GM19468 (cell line): ENCODE results near the gene IL1RAPL1.

ENCODE experiments used
- ATAC-seq: cut with Tn5 transposase; IDR thresholded peaks from one replicate; pipeline ENCODE4 v1.9.1; 2021; ENCODE audit warnings: mild to moderate bottlenecking, moderate library complexity, moderate number of reproducible peaks; ENCODE audit not compliant: unreplicated experiment; ENCODE audit errors: extremely low read depth

Gene IL1RAPL1

DNA sequence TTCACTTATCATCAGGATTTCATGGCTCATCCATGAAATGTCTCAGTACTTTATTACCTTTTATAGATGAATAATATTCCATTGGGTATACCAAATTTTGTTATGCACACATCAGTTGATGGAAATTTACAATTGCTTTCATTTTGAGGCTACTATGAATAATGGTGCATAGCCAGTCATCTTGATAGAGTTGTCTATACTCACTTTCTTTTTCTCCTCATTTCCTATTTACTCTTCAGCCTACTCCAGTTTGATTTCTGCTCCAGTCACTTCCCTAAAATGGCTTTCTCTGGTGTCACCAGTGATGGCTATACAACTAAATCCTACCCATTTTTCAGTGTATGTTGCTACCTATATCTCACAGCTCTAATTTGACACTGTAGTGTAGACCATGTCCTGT is 884.6 kb downstream of the IL1RAPL1 start:
- ATAC-seq = no peak

DNA sequence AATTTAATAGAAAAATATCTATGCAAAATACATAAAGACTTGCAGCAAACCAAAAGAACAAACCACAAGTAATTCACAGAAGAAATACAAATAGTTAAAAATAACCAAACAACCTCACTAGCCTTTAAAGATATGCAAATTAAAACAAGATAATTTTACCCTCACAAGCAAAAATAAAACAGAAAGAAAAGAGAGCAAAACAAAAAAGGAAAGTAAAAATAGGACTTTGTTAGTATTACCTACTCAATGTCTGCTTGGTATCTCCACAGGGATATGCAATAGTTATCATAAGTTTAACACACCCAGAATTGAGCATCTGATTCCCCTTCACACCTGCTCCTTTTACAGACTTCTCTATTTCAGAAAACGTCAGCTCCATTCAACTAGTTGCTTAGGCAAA is 890.6 kb downstream of the IL1RAPL1 start:
- peak; percentile 15 for ATAC-seq

DNA sequence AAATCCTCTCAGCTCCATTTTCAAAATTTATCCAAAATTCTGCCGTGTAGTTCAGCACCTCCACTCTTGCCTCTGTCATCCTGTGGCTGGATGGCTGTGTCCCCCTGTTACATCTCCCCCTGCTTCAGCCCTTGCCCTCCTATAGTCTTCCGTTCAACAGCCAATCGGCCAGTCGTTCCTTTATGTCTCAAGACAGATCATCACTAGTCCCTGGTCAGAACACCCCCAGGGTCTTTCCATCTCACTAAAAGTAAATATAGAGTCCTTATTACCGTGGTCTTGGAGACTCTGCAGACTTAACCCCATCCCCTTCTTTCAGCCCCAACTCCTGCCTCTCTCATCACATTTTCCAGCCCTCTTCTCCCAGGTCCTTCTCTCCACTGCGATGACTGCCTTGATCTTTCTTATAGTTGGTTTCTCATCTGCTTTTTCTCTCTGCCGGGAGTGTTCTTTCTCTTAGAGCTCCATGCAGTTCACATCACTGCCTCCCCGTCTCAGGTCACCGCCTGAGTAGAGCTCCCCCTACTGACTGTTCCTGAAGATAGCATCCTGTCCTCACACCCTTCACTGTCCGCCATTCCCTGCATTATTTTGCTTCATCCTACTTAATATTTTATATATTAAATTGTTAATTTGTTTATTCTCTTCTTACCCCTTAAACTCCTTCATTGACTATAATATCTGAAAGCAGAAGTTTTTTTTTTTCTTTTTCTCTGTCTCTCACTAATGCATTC is 891.3 kb downstream of the IL1RAPL1 start:
- peak; percentile 89 for ATAC-seq

DNA sequence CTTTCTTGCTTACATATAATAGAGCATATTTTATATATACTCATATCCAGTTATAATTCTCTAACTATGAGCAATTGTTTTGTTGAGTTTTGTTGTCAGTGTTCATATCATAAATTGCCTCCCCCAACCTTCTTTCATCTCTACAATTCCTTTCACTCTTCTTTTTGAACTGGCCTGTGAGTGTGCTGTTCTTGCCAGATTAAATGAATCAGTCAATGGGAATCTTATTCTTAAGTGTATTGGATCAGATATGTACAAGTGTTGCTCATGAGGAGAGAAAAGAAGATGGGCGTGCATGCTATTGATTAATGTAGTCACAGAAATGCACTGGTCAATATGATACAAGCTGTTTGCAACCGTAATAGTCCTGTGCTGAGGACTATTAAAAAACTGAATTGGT is 900.0 kb downstream of the IL1RAPL1 start:
- no peak for ATAC-seq

DNA sequence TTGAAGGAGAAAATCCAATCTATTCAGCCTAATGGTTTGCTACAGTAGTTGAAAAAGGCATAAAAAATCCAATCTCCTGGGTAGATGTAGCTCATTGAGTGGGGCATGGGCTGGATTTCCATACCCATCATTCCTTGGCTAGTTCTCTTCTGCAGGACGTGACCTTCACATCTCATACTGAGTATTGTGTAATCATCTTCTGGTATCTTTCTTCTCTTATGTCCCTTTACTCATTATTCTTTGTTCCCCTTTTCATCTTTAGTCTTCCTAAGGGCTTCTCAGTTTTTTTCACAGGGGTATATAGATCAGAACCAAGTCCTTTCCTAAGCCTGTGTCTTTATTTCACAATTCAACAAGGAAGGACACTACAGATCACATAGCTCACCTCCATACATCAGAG is 900.5 kb downstream of the IL1RAPL1 start:
- ATAC-seq = no peak

DNA sequence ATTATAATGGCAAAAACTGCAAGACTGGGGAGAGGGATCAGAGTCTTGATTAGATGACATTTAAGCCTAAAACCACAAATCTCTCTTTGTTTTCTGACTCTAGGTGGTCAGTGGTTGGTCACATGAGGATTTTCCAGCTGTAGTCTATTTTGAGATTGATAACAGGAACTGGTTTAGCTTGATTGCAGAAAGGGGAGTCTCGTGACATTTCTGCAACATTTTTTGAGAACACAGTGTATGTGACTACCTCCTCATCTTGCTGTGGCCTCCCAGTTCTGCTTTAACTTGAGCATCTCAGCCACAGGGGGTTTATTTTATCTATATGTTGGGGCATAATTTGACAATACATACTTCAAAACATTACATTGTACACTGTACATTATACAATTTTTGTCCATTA is 901.7 kb downstream of the IL1RAPL1 start:
- no peak for ATAC-seq

DNA sequence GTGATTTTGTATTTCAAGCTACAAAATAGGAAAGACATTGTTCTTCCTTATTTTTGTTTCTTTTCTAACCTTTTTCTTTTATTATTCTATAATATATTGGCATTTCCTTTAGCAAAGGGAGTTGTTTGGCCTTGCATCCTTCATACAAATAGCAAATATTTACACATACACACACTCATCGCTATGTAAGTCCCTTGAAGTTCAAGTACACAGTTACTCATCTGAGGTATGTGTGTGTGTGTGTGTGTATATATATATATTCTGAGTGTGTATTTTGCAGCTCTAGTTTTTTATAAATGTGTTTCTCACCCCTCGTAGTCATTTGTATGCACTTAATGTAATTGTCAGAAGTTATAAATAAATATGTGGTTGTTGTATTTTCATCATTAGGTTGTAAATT is 903.4 kb downstream of the IL1RAPL1 start:
- no peak for ATAC-seq

DNA sequence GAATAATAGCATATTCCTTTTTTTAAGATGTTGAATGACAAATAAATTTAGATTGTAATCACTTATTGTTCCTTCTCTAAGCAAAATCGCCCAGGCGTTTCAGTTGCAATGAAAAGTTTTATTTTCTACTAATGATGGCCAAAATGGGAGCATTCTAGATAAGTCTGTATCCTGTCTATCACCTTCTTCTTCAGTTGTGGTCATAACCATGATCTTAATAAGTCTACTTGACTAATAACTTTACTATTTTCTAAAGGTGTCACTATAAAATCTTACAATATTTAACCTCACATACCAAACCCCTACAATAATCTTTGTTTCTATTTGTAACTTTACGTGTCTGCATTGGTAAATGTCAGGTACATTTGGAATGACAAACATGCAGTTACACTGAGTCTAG is 904.4 kb downstream of the IL1RAPL1 start:
- ATAC-seq = no peak

DNA sequence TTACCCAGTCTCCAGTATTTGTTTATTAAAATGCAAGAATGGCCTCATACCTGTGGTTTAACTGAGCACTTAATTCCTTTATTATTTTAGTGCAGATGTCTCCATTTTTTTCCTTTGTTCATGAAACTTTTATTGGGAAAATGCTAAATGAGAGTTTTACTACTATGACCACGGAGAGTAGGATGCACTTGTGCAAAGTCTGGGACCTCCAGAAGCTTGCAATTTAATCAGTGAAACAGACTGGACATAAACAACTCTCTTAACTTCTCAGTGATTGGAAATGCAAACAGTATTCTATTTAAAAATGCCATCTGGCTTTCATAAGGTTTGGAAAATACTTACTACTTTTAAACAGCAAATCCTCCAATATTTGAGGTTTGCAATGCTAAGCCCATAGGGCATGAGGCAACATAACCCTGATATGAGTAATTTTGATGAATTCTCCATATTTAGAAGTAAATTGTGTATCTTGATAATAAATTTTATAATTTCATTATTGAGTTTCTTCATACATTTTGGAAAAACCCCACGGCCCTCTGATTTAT is 909.5 kb downstream of the IL1RAPL1 start:
- ATAC-seq = no peak

DNA sequence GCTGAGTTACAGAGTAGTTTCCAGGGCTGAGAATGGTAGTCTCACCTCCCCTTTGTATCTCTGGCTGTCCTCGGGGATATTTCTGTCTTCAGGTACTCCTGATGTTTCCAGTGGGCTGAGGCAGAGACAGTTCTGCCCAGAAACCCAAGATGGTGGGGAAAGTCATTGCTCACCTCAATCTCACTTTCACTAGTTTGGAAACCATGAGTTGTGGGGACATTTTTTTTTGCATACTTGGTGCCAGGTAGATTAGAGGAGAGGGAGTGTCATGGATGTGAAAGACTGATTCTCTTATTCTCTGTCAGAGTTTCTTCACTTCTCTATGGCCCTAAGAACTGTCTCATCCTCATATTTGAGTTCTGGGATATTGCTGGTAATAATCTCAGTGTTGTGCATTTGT is 919.5 kb downstream of the IL1RAPL1 start:
- no peak for ATAC-seq

DNA sequence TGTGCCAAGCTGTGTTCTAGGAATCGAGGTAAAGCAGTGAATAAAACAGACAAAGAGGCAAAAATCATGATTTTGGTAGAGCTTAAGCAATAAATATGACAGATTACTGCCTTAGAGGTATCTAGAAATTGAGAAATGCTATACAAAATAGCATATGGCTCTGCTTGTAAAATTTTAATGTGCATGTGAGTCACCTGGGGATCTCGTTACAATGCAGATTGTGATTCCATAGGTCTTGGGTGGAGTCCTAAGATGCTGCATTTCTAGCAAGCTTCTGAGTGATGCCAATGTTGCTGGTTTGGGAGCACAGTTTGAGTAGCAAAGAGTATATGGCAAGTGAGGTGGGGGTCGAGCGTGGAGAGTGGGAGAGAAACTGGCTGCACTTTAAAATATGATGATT is 930.9 kb downstream of the IL1RAPL1 start:
- ATAC-seq = no peak

DNA sequence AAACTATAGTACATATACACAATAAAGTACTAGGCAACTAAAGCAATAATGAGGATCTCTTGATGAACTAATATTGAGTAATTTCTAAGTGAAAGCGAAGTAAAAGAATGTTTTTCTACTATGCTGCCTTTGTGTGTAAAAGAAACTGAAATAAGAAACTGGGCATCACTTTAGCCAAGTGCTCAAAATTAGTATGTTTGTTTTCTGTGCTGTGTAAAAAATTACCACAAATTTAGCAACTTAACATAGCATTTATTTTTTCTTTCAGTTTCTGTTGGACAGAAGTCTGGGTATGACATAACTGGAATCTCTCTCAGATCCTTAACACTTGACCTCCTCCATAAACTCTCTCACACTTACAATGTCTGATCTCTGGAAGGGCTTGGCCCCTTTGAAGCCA is 941.0 kb downstream of the IL1RAPL1 start:
- peak; percentile 82 for ATAC-seq

DNA sequence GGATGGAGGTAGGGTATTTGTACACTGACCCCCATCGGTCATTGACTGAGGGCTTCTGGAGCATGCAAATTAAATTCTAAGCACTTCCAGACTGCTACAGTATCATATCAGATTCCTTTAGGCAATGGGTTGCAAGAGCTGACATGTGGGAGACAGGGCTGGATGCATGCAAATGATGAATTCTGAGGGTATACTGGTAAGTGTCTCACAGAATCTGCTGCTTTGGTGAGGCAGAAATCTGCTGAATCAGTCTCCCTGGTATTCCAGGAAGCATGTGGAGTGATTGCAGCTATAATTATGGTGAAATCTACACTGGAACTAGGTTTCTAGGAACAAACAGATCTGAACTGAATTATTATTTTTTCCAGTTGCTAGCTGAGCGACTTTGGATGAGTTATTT is 943.3 kb downstream of the IL1RAPL1 start:
- no peak for ATAC-seq

DNA sequence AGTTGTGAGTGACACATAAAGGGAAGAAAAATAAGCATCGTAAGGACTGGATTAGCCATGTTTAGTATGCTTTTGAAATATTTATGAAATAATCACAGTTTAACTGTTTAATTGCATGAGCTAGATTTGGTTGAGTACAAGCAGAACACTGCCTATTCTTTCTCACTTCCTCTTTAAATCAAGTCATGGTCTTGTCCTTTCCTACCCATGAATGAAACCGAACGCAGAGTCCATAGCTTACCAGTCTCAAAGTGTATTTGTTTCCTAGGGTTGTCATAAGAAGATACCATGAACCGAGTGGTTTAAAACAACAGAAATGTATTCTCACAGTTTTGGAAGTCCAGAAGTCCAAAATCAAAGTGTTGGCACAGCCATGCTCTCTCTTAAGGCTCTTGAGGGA is 944.1 kb downstream of the IL1RAPL1 start:
- ATAC-seq = peak; percentile 57

DNA sequence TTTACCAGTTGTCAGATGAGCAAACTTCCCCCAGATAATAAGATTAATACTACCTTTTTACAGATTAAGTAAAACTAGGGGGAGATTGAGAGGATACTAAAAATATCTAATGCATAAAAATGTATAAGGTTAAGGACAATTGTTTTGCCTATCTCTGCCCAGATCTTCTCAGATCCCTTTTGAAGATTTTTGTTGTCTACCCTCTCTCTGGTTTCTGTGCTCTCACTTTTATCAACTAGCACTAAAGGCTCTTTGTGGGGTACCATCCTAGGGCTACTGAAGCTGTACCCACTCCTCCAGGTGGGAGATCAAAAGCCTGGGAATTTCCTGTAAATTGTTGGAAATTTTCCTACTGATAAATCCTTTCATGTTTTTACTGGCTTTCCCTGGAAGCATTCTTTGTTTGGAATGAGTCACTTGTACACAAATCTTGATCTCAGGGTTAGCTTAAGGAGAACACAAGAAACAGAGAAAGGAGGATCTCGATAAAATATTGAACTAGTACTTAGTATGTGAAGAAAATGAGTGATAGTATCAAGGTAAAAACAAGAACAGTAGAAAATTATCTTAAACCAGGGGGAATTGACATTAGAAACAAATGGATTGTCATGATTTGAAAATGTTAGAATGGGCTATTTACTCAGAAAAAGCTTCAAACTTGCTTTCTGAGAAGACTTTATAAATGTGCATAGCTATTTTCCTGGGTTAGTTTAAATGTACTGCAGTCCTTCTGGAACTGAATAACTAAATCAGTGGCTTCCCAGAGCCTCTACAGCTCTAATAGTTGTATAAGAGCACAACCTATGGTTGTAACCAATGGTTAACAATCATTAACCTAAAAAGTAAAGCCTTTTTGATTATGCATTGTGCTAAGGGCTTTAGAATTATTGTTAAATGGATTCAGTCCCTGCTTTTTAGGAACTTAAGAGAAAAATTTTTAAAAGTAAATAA is 948.2 kb downstream of the IL1RAPL1 start:
- ATAC-seq = no peak

DNA sequence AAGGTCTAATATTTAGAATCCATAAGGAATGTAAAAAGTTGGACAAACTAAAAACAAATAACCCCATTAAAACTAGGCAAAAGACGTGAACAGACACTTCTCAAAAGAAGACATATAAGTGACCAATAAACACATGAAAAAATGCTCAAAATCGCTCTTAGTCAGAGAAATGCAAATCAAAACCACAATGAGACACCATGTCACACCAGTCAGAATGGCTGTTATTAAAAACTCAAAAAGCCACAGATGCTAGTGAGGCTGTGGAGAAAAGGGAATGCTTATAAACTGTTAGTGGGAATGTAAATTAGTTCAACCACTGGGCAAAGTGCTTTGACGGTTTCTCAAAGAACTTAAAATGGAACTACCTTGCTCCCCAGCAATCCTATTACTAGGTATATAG is 953.8 kb downstream of the IL1RAPL1 start:
- no peak for ATAC-seq

DNA sequence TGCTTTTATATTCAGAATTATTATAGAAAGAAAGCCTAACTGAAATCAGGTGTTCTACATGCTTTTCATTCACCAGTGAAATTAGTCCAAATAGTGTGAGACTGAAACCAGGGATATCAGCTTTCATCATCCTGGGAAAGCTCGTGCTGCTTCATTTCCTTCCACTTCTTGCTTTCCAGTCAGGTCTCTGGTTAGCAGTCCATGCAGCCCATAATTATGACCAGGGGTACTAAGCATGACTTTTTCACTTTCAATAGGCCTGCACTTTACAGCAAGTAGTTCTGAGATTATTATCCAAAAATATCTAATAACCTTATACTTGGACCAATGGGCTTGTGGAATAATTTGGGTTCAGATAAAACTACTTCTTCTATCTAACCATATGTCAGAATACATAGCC is 954.9 kb downstream of the IL1RAPL1 start:
- ATAC-seq = no peak

DNA sequence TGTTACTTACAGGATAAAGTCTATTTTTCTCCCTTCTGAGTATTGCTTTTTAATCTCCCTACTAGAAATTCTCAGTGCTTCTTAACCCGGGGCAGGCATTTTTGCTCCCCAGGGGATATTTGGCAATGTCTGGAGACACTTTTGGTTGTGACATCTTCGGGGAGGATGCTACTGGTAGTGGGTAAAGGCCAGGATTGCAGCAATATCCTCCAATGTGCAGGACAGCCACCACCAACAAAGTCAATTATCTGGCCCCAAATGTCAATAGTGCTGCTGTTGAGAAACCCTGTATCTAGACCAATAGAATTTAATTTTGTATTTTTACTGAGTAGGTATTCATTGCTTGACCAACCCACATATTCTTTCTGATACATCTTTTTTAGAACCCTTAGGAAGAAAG is 958.6 kb downstream of the IL1RAPL1 start:
- ATAC-seq = no peak

DNA sequence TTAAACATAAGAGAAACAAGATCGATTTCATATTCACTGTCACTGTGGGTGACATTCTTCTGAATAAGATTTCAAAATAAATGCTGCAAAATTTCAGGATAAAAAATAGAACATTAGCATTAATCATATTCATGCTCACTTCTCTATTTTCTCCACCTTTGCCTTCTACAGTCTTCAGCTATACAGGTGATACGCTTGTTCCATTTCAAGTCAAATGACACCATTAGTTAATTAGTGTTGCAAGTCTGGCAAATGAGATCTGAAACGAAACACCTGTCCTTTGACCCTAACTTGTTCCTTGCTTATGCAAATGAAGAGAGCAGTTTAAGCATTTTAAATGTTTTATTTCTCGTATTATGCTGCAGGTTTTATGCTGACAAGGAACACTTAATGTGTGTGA is 960.6 kb downstream of the IL1RAPL1 start:
- ATAC-seq = no peak

DNA sequence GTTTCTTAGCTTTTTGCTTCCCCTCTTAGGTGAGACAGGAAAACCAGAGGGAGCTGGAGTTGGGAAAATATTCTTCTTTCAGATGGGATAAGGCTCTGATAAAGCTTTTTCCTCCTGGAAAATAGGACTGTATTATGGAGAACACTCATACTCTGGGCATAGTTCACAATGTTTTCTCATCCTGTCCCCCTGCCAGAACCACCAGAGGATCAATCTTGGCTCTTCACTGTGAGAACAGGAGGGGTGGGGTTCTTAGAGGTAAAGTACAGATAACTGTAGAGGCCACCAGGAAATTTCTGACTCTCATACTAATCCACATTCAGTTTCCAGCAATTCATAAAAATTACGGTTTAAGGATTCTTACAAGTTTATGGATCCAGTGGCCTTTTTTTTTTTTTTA is 966.3 kb downstream of the IL1RAPL1 start:
- ATAC-seq = no peak

DNA sequence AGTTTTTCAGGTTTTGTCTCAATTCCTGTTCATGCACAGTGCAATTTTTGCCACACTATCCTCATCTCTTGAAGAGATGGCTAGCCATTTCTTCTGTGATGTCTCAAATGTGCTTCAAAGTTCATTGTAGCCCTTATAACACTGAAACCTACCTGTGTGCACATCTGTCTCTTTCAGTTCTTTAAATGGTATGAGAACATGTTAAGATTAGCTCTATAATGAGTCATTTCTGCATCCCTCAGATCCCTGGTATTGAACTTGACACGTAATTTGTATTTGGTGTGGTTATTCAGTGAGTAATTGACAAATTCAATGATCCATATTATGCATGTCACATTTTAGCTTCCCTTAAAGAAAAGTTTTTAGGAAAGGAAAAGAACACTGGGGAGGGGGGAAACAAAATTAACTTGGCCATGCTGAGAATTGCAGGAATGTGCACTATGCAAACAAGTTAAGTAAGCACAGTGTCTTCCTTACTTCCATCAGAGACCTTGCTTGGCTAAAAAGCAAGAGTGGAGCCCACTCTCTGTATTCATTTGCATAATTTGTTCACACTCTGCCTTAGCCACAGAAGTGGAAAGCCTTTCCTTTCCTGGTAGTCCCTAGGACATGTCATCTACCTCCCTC is 968.3 kb downstream of the IL1RAPL1 start:
- peak; percentile 97 for ATAC-seq
